ENCODE measurements around the gene PGAM5. TPM values are rescaled to one million over a fixed set of nuclear protein-coding genes. Genes with fewer than 3 reads are reported as not detected.

Gene PGAM5
- total and polyA plus RNA-seq, 7 experiments from 2014 or later, result 15.3 to 51.7 (median 21.4) TPM

- H3K4me1 ChIP-seq (ENCODE audit: control insufficient read depth in 2 of 2, insufficient read depth in 2 of 2, low read length in 2 of 2), result no peaks in the 10 kb centered on the region
- ChIA-PET CTCF (no interaction called here), POLR2A (no interaction called here)
- intact Hi-C loops (cut with micrococcal nuclease), result no loop called here
- no peak overlapping the region for H3K27ac Mint-ChIP-seq
- peaks cover 0 to 80% (median 9%) of the 10 kb centered on the region in 3 experiments for H3K36me3 ChIP-seq (ENCODE audit: control insufficient read depth in 2 of 3, insufficient read depth in 3 of 3, low read length in 3 of 3)
- no peaks in the 10 kb centered on the region for H3K27me3 Mint-ChIP-seq
- no peak overlapping the region for H3K27ac ChIP-seq (ENCODE audit: low read depth, low read length)
- DNase-seq, result no peak
- no peak overlapping the region for H3K4me3 Mint-ChIP-seq
- no peaks in the 10 kb centered on the region for H3K9me3 ChIP-seq (ENCODE audit: control insufficient read depth in 2 of 3, low read length in 3 of 3)
- H3K9me3 Mint-ChIP-seq, result no peaks in the 10 kb centered on the region
- H3K4me1 Mint-ChIP-seq, result peaks cover 0 to 14% (median 9%) of the 10 kb centered on the region in 7 donors
- peaks cover 3 to 31% (median 7%) of the 10 kb centered on the region in 5 donors for H3K36me3 Mint-ChIP-seq
- no peaks in the 10 kb centered on the region for H3K27me3 ChIP-seq (ENCODE audit: control insufficient read depth in 2 of 2, insufficient read depth in 2 of 2, low read length in 2 of 2)
- ATAC-seq, result no peak
- no peak overlapping the region for H3K4me3 ChIP-seq (ENCODE audit: low read length)
These were observed 7.1 kb downstream of the PGAM5 start for GRCh38 chr12:132717531-132718387.

DNA sequence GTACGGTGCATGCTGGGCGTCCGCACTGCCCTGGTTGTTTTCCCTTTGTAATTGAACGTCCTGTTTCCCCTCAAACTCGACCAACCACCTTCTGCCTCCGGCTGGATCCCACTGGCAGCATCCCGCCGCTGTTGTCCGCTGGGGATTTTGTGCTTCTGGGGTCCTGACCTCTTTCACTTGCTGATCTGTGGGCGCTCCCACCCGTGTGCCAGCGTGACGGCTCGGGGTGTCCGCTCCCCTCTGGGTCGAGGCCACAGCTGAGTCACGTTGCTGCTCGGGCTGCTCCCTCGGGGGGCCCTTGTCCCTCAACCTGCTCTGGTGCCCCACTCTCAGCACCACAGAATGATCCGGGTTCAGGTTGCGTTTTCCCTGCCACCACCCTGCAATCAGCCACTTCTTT, 8.0 kb downstream of the PGAM5 start:
- ChIA-PET CTCF (interaction anchor here (0.7 kb wide), 1 partner anchor 108 kb away, joined by 3 read pairs; the partner anchor contains the start of gene LRCOL1), POLR2A (no interaction called here)
- Histone ChIP-seq H3K9me3 (ENCODE audit: control insufficient read depth in 2 of 3, low read length in 3 of 3) (no peaks in the 10 kb centered on the region), H3K4me3 (ENCODE audit: low read length) (no peak overlapping the region), H3K27ac (ENCODE audit: low read depth, low read length) (no peak overlapping the region), H3K36me3 (ENCODE audit: control insufficient read depth in 2 of 3, insufficient read depth in 3 of 3, low read length in 3 of 3) (peaks cover 0 to 86% (median 9%) of the 10 kb centered on the region in 3 experiments), H3K27me3 (ENCODE audit: control insufficient read depth in 2 of 2, insufficient read depth in 2 of 2, low read length in 2 of 2) (no peaks in the 10 kb centered on the region), H3K4me1 (ENCODE audit: control insufficient read depth in 2 of 2, insufficient read depth in 2 of 2, low read length in 2 of 2) (no peaks in the 10 kb centered on the region)
- ATAC-seq (no peak), DNase-seq (no peak)
- Mint-ChIP-seq H3K27me3 (no peaks in the 10 kb centered on the region), H3K4me1 (peaks cover 0 to 6% (median 4%) of the 10 kb centered on the region in 7 donors), H3K9me3 (no peaks in the 10 kb centered on the region), H3K36me3 (peaks cover 3 to 39% (median 7%) of the 10 kb centered on the region in 5 donors), H3K27ac (peak overlapping the region in 1 of 9 donors; percentile 38), H3K4me3 (no peak overlapping the region)
- intact Hi-C loops (cut with micrococcal nuclease), result no loop called here

- Histone ChIP-seq H3K36me3 (ENCODE audit: control insufficient read depth in 2 of 3, insufficient read depth in 3 of 3, low read length in 3 of 3) (peaks cover 0 to 88% (median 9%) of the 10 kb centered on the region in 3 experiments), H3K27me3 (ENCODE audit: control insufficient read depth in 2 of 2, insufficient read depth in 2 of 2, low read length in 2 of 2) (no peaks in the 10 kb centered on the region), H3K27ac (ENCODE audit: low read depth, low read length) (no peak overlapping the region), H3K4me1 (ENCODE audit: control insufficient read depth in 2 of 2, insufficient read depth in 2 of 2, low read length in 2 of 2) (no peaks in the 10 kb centered on the region), H3K4me3 (ENCODE audit: low read length) (no peak overlapping the region), H3K9me3 (ENCODE audit: control insufficient read depth in 2 of 3, low read length in 3 of 3) (no peaks in the 10 kb centered on the region)
- H3K9me3 Mint-ChIP-seq, result no peaks in the 10 kb centered on the region
- POLR2A ChIA-PET, result no interaction called here
- no peak for ATAC-seq
- no peaks in the 10 kb centered on the region for H3K27me3 Mint-ChIP-seq
- peaks cover 0 to 4% (median 3%) of the 10 kb centered on the region in 7 donors for H3K4me1 Mint-ChIP-seq
- peaks cover 3 to 41% (median 8%) of the 10 kb centered on the region in 5 donors for H3K36me3 Mint-ChIP-seq
- no peak for DNase-seq
- CTCF ChIA-PET, result interaction anchor here (0.7 kb wide), 1 partner anchor 109 kb away, joined by 3 read pairs; the partner anchor contains the start of gene LRCOL1
- intact Hi-C loops (cut with micrococcal nuclease), result no loop called here
- no peak overlapping the region for H3K4me3 Mint-ChIP-seq
- H3K27ac Mint-ChIP-seq, result peak overlapping the region in 2 of 9 donors; percentile 33 to 38
These were observed 8.7 kb downstream of the PGAM5 start for GRCh38 chr12:132719141-132719953.

DNA sequence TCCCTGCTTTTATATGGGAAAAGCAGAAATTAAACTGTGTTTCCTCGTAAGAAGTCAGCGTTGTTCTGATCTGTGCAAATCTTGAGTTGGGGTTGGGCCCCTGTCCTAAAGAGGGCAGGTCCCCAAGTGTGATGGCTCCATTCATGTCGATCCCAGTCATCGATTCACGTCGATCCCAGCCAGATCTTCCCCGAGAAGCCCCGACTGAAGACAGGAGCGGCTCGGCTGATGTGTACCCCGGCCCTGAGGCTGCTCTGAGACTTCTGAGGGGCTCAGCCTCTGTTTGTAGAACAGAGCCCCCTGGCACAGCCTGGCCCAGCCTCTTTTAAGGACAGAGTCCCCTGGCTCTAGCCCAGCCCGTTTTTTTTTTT, 9.3 kb downstream of the PGAM5 start:
- DNase-seq (no peak), ATAC-seq (no peak)
- intact Hi-C loops (cut with micrococcal nuclease), result loop anchor here in 1 of 2 donors (5.0 kb wide), 1 partner anchor 33 kb away; the partner anchor contains the start of genes POLE and PXMP2
- no peaks in the 10 kb centered on the region for H3K9me3 Mint-ChIP-seq
- POLR2A ChIA-PET, result no interaction called here
- no peaks in the 10 kb centered on the region for H3K27me3 ChIP-seq (ENCODE audit: control insufficient read depth in 2 of 2, insufficient read depth in 2 of 2, low read length in 2 of 2)
- H3K9me3 ChIP-seq (ENCODE audit: control insufficient read depth in 2 of 3, low read length in 3 of 3), result no peaks in the 10 kb centered on the region
- peaks cover 3 to 38% (median 8%) of the 10 kb centered on the region in 5 donors for H3K36me3 Mint-ChIP-seq
- H3K27me3 Mint-ChIP-seq, result no peaks in the 10 kb centered on the region
- CTCF ChIA-PET, result no interaction called here
- no peaks in the 10 kb centered on the region for H3K4me1 Mint-ChIP-seq
- H3K4me3 ChIP-seq (ENCODE audit: low read length), result no peak overlapping the region
- H3K27ac Mint-ChIP-seq, result no peak overlapping the region
- H3K4me1 ChIP-seq (ENCODE audit: control insufficient read depth in 2 of 2, insufficient read depth in 2 of 2, low read length in 2 of 2), result no peaks in the 10 kb centered on the region
- H3K4me3 Mint-ChIP-seq, result no peak overlapping the region
- H3K36me3 ChIP-seq (ENCODE audit: control insufficient read depth in 2 of 3, insufficient read depth in 3 of 3, low read length in 3 of 3), result peaks cover 0 to 88% (median 14%) of the 10 kb centered on the region in 3 experiments
- H3K27ac ChIP-seq (ENCODE audit: low read depth, low read length), result no peak overlapping the region

DNA sequence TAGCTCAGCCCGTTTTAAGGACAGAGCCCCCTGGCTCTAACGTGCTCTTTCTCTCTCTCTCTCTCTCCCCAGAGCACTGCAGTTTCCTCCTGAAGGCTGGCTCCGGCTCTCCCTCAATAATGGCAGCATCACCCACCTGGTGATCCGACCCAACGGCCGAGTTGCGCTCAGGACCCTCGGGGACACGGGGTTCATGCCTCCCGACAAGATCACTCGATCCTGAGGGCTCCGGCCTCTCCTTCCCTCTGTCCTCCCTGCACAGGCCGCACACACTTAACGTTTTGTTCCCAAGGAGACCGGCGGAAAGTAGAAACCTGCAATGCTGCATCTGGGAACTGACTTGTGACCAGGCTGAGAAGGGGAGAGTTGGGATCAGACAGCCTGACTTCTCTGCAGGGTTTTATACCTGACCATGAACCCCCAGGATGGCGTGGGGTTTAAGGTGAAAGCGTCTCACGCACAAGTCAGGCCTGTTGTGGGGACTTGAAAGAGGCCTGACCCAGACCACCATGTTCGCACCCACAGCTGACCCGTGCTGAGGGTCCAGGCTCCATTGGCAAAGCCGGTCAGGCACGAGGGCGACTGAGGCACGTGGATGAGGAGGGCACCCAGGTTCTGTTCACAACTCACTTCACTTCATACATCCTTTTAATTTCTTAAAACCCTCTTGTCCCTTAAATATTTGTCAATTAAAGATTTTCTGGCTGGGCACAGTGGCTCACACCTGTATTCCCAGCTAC, 10.1 kb downstream of the PGAM5 start:
- peaks cover 7 to 46% (median 9%) of the 10 kb centered on the region in 5 donors for H3K36me3 Mint-ChIP-seq
- DNase-seq, result no peak
- no peak overlapping the region for H3K27ac ChIP-seq (ENCODE audit: low read depth, low read length)
- H3K27me3 Mint-ChIP-seq, result no peaks in the 10 kb centered on the region
- ChIA-PET POLR2A (interaction anchor here (1.0 kb wide), 1 partner anchor 11 kb away, joined by 4 read pairs; no protein-coding TSS in a partner anchor), CTCF (no interaction called here)
- peaks cover 6 to 93% (median 23%) of the 10 kb centered on the region in 3 experiments for H3K36me3 ChIP-seq (ENCODE audit: control insufficient read depth in 2 of 3, insufficient read depth in 3 of 3, low read length in 3 of 3)
- no peak for ATAC-seq
- intact Hi-C loops (cut with micrococcal nuclease), result loop anchor here in 1 of 2 donors (5.0 kb wide), 1 partner anchor 33 kb away; the partner anchor contains the start of genes POLE and PXMP2
- no peaks in the 10 kb centered on the region for H3K27me3 ChIP-seq (ENCODE audit: control insufficient read depth in 2 of 2, insufficient read depth in 2 of 2, low read length in 2 of 2)
- no peak overlapping the region for H3K27ac Mint-ChIP-seq
- no peaks in the 10 kb centered on the region for H3K4me1 Mint-ChIP-seq
- H3K4me3 Mint-ChIP-seq, result no peak overlapping the region
- no peaks in the 10 kb centered on the region for H3K9me3 ChIP-seq (ENCODE audit: control insufficient read depth in 2 of 3, low read length in 3 of 3)
- H3K4me1 ChIP-seq (ENCODE audit: control insufficient read depth in 2 of 2, insufficient read depth in 2 of 2, low read length in 2 of 2), result no peaks in the 10 kb centered on the region
- no peaks in the 10 kb centered on the region for H3K9me3 Mint-ChIP-seq
- H3K4me3 ChIP-seq (ENCODE audit: low read length), result no peak overlapping the region
